Upper lobe of left lung (tissue), 4 donors: ENCODE results near the gene ADK.

Source experiments
- EP300 ChIP-seq, 4 donors: sonication (generic); formaldehyde crosslinking; IDR thresholded peaks; one replicate each; pipeline ENCODE4 v1.5.1; 2017; ENCODE audit warnings: antibody characterized with exemption in 4 of 4, control low read depth in 2 of 4
- POLR2A ChIP-seq, 4 donors: fragments of 450-650 bp; IDR thresholded peaks; one replicate each; pipeline ENCODE4 v1.5.1; 2016 to 2017; ENCODE audit warnings: antibody characterized with exemption in 4 of 4, mild to moderate bottlenecking in 2 of 4
- TF ChIP-seq, protein P1 (sequence below), 6 experiments: fragments of 450-650 bp in 4 of 6; fragments of 200-600 bp in 2 of 6; sonication (generic) in 2 of 6; IDR thresholded peaks; one replicate each; pipeline ENCODE4 v1.5.1; 2016 to 2019; ENCODE audit warnings: antibody characterized with exemption in 6 of 6

DNA sequence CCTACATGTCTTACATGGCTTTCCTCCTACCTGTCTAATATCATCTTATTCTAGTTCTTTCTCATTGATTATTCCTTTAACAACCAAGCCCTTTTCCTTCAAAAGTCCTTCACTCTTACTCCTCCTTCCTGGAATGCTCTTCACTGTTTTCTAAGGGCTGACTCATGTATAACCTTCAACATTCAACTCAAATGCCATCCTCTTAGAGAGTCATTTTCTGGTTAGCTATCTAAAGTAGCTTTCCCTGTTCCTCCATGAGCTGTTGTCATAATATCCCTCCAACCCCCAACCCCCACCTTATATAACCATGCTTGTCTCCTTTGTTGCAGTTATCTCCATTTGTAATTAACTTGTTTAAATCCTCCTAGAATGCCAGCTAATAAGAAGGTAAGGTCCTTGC lies 286.8 kb downstream of the ADK start:
- TF ChIP-seq, protein P1, sequence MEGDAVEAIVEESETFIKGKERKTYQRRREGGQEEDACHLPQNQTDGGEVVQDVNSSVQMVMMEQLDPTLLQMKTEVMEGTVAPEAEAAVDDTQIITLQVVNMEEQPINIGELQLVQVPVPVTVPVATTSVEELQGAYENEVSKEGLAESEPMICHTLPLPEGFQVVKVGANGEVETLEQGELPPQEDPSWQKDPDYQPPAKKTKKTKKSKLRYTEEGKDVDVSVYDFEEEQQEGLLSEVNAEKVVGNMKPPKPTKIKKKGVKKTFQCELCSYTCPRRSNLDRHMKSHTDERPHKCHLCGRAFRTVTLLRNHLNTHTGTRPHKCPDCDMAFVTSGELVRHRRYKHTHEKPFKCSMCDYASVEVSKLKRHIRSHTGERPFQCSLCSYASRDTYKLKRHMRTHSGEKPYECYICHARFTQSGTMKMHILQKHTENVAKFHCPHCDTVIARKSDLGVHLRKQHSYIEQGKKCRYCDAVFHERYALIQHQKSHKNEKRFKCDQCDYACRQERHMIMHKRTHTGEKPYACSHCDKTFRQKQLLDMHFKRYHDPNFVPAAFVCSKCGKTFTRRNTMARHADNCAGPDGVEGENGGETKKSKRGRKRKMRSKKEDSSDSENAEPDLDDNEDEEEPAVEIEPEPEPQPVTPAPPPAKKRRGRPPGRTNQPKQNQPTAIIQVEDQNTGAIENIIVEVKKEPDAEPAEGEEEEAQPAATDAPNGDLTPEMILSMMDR (IDR thresholded peaks at IDR 0.05): no peak
- TF ChIP-seq POLR2A (IDR thresholded peaks at IDR 0.05) (no peak), EP300 (IDR thresholded peaks at IDR 0.05) (peak in 1 of 4 donors; percentile 54)
